Measurements from ENCODE around the gene FAM25G.
"Not testable (repeated sequence)": the region's sequence is repeated elsewhere in the genome, so short reads cannot be mapped to it uniquely, and the experiment has no call there.

The FAM25G gene

DNA sequence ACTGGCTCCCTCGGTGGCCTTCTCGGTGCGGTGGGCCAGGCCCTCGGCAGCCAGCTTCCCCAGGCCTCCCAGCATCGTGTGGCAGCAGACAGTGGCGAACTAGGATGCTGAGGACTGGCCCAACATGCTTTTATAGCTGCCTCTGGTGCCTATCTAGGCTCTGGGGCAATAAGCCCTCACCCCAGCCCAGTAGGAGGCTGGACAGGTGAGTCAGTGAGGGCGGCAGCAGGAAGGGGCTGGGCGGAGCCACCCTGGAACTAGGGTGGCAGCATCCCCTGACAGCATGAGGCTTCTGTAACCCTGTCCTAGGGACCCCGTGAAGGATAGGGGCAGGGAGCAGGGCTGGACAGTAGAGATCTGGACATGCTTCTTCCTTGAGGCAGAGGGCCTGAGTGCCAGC, at the start of gene FAM25G:
Gene FAM25G (minus strand): TSS at position 101 of the 400 bp plus-strand sequence. CDS start 26 bp downstream, at position 75.
- not testable (repeated sequence) for DNase-seq (ENCODE audit: low spot score)

DNA sequence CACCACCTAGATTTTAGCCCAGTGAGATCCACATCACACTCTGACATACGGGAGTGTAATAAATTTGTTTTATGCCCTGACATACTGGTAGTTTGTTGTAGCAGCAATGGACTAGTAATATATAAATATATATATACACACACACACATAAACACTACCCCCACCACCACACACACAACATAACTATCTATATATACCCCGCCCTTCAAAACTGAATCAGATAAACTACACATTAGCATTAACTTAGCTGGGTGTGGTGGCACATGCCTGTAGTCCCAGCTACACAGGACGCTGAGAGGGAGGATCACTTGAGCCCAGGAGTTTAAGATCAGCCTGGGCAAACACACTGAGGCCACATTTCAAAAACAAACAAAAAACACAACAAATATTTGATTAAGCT, 44.9 kb upstream of the FAM25G start:
- DNase-seq (ENCODE audit: low spot score) = not testable (repeated sequence)

DNA sequence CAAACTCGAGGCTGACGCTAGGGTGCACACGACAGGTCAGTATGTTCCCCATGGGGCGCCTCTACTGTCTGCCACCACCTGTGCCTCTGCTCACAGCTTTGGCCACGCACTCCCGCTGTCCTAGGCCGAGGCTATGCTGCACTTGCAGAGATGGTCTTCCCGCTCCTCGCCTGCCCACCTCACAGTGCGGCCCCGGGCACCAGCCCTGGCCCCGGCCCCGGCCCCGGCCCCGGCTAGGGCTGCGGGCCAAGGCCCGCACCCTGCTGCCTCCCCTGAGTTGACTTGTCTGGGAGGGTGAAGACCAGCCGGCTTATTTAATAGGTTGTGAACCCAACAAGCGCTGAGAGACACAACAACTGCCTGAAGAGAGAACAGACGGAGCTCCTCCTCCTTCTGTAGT, 32.0 kb upstream of the FAM25G start, which contains the start of gene AGAP9:
Gene AGAP9 (minus strand): TSS at position 164 of the 400 bp plus-strand sequence. CDS start 112 bp downstream, at position 52.
- DNase-seq (ENCODE audit: low spot score) = not testable (repeated sequence)

DNA sequence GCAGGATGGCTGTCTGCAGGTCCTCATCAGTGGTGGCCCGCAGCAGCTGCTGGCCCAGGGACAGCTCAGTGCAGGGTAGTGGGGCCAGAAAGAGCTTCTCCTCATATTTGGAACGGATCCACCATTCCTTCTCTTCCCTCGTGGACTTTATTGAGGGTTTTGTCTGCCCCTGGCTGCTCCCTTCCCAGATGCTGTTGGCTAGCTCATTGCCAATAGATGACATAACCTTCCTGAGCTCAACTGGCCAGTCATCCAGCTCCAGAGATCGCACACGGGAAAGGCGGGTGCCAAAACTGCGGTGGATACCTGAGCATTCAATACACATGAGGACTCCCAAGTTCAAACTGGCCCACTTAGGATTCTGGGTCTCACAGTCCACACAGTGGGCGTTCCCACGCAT, 10.8 kb upstream of the FAM25G start:
- not testable (repeated sequence) for DNase-seq (ENCODE audit: low spot score)

DNA sequence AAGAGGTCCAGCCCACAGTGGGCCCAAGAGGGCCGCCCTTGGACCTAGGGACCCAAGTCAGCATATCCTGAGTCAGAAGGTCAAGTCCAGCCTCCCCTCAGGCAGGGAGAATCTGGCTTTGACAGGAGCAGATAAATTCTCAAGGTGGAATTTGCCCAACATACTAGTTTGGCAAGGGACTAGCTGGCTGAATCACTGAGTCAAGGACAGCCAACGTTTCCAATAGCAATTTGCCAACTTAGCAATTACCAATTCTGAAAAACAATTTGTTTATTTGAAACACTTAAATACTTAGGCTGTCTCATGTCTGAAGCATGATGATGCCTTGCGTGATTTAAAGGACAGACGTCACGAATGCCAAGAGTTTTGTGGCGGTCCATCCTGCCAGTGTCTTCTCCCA, 2.7 kb upstream of the FAM25G start:
- not testable (repeated sequence) for DNase-seq (ENCODE audit: low spot score)

DNA sequence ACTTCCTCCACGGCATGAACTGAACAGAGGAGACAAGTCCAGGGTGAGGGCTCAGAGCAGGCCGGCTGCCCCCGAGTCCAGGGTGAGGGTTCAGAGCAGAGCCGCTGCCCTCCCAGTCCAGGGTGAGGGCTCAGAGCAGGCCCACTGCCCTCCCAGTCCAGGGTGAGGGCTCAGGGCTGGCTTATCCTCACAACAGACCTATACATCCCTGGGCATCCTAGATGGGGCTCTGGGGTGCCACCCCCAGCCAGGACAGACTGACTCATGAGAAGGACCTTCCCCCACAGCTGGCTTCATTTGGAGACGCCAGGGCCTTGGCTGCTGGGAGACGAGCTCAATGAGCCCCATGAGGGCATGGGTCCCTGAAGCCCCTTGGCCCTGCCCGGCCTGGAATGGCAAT, 1.9 kb downstream of the FAM25G start:
- not testable (repeated sequence) for DNase-seq (ENCODE audit: low spot score)

DNA sequence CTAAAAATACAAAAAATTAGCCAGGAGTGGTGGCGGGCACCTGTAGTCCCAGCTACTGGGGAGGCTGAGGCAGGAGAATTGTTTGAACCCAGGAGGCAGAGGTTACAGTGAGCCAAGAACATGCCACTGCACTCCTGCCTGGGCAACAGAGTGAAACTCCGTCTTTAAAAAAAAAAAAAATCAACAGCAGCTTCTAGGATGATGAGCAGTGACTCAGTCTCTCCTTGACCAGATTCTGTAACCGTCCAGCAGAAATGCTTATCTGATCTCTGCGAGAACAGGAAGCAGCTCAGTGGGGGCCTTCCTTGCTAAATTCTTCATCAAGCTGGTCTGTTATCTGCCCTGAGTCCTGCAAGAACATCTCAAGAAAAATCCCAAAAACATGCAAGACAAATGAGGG, 5.6 kb downstream of the FAM25G start:
- DNase-seq (ENCODE audit: low spot score) = not testable (repeated sequence)

DNA sequence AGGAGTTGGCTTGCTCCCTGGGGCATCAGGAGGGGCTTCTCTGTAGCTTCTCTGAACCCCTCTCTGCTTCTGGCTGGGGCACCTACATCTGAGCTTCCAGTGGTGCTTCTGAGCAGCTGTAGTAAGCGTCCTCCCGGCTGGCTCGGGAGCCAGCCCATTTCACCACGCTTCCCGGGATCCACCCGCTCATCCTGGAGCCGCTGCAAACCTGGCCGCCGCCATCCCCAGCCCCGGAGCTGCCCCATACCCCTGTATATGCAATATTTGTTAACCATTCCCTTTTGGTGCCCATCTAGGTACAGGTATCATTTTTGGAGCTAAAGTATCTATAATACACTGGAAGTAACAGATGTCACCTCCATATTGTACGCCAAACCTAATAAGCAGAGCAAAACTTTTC, 6.7 kb downstream of the FAM25G start:
- not testable (repeated sequence) for DNase-seq (ENCODE audit: low spot score)

DNA sequence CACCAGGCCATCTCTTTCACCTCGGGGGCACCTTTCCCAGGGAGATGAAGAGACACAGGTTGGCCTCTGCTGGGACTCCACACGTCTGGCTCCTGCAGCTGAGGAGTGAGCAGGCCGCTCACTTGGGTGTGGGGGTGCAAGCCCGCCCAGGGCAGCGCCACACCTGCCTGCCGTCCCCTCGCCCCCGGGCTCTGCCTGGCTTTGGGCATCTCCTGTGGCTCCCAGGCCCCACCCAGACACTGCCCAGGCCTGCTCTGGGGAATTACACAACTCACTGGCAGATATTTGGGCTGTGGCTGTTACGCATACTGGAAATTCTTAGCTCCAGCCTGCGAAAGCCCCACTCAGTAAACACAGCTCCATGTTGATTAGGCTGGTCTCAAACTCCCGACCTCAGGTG, 7.6 kb downstream of the FAM25G start, which contains the start of gene ANXA8:
Gene ANXA8 (minus strand): TSS at position 193 of the 400 bp plus-strand sequence. CDS start 182 bp downstream, at position 11.
- not testable (repeated sequence) for DNase-seq (ENCODE audit: low spot score)

DNA sequence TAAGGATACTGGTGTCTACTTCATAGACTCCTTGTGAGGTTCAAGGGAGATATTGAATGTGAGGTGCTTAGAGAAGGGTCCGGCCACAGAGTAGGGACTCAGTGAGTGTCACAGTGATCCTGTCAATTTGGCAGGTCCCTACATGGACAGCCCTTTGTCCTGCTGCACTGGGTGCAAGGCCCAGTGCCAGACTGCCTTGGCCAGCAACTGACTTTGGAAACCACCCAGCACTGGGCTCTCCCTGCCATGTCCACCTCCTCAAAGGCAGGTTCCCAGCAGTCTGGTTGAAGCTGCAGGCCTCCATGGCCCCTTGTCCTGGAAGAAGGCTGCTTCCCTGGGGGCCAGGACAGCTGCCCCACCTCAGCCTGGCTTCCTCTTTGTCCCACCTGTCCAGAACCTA, 9.1 kb downstream of the FAM25G start:
- DNase-seq (ENCODE audit: low spot score) = not testable (repeated sequence)

DNA sequence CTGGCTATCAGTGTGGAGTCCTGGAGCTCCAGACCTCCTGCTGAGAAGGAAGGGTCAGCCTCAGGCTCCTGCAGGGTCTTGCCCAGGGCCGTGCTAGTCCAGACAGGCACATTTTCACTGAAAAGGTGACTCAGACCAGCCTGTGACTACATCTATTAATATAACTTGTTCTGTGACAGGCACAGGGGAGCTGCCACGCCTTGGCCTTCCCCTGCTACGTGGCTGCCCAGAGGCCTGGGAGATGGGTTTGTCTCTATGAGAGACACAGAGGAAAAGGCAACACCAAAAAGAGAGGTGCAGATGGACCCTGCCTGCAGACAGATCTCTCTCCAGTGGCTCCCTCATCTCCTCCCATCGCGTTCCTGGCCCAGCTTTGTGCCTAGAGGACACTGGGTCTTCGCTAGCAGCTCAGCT, 9.7 kb downstream of the FAM25G start:
- not testable (repeated sequence) for DNase-seq (ENCODE audit: low spot score)

DNA sequence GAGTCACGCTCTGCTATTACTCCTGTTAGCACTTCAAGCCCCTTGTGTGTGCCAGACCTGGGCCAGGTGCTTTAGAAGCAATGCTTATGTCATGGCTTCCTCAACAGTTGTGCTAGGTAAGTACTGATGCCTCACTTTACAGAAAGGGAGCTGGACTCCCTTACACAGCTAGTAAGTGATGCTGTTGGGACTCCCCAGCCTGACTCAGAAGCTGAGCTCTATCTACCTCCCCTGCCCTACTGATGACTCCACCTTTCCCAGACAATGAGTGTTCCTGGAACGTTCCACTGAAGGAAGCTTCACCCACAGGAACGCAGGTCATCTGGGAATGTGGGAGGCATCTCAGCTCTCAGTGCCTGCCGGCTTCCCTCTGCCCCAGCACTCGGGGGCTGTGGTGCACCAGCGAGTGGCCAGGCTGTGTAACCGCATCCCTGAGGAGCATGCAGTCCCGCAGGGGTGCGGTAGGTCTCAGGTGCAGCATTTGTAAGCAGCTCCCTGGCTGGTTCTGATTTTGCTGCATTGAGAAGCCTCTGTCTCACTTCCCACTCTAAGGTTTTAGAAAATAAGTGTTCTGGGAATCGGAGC, 10.2 kb downstream of the FAM25G start:
- not testable (repeated sequence) for DNase-seq (ENCODE audit: low spot score)

DNA sequence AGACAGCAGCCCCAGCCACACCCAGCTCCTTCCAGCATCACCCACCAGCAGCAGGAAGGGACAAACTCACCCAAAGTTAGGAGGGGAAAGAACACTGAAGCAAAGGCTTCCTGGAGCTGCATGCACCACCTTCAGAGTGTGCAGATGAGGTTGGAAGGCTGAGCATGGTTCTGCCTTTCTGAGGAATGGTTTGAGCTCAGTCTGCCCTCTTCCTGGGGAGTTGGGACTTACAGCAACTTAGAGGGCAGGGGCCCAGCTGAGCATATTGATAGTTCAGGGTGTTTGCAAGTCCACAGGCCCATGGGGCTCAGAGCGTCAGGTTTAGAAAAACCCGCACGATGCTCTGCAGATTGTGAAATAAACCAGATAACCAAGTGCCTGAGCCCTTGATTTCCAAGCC, 11.4 kb downstream of the FAM25G start:
- DNase-seq (ENCODE audit: low spot score) = not testable (repeated sequence)

DNA sequence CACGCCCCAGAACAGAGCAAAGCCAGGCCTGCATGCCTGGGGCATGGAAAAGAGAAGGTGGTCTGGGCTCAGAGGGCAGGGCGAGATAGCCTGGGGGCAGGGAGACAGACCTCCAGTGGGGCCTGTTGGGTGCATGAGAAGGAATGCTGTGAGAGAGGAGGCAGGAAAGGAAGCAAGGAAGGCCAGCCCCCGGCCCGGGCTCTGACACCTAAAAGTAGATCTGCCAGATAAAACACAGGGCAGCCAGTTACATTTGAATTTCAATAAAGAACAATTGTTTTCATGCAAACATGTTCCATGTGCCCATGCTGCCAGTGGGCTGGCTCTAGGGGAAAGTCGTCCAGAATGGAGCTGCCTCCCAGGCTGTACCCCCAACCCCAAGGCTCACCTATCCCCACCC, 13.4 kb downstream of the FAM25G start:
- not testable (repeated sequence) for DNase-seq (ENCODE audit: low spot score)

DNA sequence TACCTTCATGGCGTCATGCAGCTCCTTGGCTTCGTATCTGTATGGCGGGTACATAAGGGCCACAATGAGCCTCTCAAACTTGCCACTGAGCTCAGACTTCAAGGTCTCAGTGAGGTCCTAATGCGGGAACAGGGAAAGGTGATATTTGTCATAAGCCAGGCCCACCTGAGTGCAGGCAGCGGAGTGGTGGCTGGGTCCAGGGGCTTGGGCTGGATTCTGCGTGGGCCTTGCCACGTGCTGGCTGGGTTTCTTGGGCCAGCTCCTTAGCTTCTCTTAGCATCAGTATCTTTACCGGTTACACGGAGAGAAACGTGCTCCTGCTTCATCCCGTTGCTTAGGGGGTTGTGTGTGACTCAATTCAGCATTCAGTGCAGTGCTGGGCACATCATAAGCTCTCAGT, 14.4 kb downstream of the FAM25G start:
- DNase-seq (ENCODE audit: low spot score) = not testable (repeated sequence)

DNA sequence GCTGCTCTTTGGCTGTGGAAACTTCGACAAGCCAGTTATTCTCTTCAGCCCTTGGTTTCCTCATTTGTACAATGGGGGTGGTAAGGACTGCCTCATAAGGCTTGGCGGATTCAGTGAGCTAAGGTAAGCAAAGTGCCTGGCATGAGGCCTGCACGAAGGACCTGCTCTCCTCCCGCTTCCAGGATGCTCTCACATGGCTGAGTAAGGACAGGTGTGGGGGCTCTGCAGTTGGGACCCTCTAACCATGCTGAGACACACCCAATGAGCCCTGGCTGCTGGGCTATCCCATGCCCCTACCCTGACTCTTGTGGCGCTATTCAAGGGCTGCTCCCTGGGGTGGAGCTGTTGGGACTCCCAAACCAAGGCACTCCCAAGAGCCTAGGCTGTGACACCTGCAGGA, 16.4 kb downstream of the FAM25G start:
- DNase-seq (ENCODE audit: low spot score) = not testable (repeated sequence)

DNA sequence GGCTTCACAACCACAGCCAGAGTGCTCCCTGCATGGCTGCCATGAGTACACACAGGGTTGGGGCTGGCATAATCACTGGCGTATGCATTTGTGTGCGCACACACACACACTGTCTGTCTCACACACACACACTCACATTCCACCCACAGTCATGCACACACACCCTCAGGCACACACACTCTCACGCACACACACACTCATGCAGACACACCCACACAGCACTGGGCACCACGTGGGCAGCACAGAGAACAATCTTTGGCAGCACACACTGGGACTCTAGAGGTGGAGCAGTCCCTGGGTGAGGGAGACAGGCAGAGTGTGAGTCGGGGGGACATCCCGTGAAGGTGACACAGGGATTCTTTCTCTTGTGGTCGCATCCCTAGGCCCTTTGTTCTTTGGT, 18.0 kb downstream of the FAM25G start:
- DNase-seq (ENCODE audit: low spot score) = not testable (repeated sequence)

DNA sequence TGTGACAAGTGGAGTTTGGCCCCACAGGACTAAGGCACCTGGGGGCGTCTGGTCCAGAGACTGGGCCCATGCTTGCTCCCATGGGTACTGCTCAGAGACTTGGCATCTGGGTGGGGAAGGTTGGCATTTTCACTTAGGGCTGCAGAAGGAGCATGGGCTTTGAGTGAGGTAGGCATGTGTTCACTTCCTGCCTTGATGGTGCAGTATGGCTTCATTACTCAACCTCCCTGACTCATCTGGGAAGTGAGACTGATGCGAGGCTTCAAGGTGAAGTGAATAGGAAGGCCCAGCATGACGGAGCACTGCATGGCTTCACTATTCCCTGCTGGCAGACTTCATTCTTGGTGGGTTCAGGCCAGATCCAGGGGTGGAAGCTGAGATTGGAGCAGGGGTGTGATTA, 18.9 kb downstream of the FAM25G start:
- DNase-seq (ENCODE audit: low spot score) = not testable (repeated sequence)

DNA sequence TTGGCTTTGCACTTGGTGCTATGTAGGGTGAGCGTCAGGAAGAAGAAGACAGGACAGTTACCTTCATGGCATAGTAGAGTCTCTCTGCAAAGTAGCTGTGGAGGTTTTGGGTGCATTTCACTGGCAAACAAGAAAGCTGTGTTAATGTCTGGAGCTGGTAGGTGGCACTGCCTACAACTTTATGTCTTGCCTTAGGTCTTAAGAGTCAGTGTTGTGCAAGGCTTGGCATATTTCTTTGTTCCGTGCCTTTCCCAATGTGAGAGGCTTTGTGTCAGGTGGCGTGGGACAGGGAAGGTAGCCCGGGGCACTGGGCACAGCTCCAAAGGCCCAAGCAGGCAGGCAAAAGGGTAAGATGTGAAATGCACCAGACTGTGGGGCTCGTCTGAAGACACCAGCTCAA, 19.4 kb downstream of the FAM25G start:
- DNase-seq (ENCODE audit: low spot score) = not testable (repeated sequence)

DNA sequence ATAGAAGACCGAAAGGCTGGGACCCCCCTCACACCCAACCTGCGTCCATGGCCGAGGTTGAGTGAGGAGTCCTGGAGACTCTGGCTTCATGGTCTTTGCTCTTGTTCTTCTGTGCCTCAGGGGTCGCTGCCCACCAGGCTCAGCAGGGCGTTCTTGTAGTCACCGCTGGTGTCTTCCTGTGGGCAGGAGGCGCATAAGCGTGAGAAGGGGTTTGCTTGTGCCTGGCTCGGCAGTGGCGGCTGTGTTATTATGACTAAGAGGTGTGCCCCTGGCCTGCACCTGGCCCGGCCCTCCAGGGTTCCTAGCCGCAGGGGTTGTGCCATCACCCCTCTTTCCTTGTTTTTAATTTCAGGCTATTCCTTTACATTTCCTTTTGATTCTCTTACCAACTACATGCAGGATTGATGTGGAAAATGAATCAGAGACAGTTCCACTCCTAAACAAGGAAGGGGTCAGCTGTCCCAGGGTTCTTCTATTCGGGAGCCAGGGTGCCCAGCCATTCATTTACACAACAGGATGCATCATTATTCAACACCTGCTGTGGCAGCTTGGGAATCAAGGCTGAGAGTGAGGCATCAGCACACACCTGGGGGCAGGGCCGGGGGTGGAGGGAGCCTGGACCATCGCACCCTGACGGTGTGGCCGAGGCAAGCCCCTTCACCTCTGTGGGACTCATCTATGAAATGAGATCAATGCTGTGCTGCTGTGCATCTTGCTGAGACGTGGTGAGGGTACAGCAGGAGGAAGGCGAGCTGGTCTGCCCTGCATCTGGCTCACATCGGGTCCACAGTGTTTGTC, 22.6 kb downstream of the FAM25G start:
- not testable (repeated sequence) for DNase-seq (ENCODE audit: low spot score)

DNA sequence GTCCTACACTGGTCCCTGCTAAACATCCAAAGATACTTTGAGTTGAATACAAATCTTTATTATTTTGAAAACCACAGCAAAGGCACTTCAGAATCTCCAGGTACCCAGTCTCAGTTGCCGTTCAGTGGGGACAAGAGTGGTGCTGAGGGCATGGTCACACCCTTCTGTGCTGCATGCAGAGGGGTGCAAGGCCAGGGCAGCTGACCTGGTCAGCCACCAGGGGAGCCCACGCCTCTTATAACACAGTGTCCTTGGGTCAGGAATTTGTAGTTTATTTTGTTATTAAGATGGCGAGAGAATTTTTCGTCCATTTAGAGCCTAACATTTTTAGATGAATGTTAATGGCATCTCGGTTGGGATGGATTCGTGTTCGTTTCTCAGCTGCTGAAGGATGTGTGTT, 23.5 kb downstream of the FAM25G start:
- DNase-seq (ENCODE audit: low spot score) = not testable (repeated sequence)

DNA sequence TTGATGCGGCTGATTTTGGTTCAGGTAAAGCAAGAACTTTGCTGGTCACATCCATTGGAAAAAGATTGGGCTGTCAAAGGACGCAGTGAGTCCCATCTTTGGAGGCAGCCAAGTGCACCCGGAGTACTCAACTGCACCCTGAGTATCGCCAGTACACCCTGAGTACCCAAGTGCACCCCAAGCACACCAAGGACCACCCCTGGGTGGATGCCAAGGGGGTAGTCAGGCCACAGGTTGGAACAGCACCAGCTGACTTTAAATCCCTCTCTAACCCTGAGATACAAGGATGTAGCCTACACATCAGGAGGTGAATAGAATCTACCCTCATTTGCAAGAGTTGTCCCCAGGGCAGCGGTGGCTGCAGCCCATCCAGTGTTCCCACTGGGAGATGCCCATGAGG, 24.0 kb downstream of the FAM25G start:
- not testable (repeated sequence) for DNase-seq (ENCODE audit: low spot score)
